GM12873 (cell line): Measurements from ENCODE around the gene LRRC10B.
A peak's percentile ranks its signal among the peaks of the same experiment; 100 is the strongest.

Source experiments
- TF ChIP-seq, protein P1 (sequence below): IDR thresholded peaks from 2 replicates; pipeline ENCODE4 v1.5.1; 2012; ENCODE audit warnings: low read depth, mild to moderate bottlenecking, moderate library complexity, low read length, control low read depth; ENCODE audit not compliant: insufficient read depth; ENCODE audit errors: missing control alignments

The LRRC10B gene

GRCh38 chr11:61553373-61554171, 45.0 kb downstream of the LRRC10B start:
- TF ChIP-seq, protein P1, sequence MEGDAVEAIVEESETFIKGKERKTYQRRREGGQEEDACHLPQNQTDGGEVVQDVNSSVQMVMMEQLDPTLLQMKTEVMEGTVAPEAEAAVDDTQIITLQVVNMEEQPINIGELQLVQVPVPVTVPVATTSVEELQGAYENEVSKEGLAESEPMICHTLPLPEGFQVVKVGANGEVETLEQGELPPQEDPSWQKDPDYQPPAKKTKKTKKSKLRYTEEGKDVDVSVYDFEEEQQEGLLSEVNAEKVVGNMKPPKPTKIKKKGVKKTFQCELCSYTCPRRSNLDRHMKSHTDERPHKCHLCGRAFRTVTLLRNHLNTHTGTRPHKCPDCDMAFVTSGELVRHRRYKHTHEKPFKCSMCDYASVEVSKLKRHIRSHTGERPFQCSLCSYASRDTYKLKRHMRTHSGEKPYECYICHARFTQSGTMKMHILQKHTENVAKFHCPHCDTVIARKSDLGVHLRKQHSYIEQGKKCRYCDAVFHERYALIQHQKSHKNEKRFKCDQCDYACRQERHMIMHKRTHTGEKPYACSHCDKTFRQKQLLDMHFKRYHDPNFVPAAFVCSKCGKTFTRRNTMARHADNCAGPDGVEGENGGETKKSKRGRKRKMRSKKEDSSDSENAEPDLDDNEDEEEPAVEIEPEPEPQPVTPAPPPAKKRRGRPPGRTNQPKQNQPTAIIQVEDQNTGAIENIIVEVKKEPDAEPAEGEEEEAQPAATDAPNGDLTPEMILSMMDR: no peak

GRCh38 chr11:61554172-61554988, 45.8 kb downstream of the LRRC10B start:
- TF ChIP-seq, protein P1: no peak

GRCh38 chr11:61555051-61555969, 46.8 kb downstream of the LRRC10B start:
- TF ChIP-seq, protein P1: peak; percentile 11

- TF ChIP-seq, protein P1: no peak
Measured at GRCh38 chr11:61555978-61556377, 47.4 kb downstream of the LRRC10B start.

DNA sequence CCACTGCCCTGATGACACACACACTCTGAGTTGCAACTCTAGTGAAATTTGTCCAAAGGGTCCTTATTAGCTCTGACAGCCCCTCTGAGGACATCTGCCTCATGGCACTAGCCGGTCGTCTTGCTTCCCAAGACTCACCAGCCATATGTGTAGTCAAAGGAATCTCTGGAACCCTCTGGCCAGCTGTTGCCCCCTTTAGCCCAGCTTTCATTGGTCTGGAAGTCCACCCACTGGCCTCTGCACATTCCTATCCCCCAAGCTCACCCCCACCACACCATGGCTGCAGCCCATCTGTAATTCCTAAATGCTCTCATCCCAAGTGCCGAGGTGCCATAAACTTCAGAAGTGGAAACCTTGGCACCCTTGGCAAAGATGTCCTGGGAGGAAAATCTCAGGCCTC, 48.1 kb downstream of the LRRC10B start:
- TF ChIP-seq, protein P1: no peak
